ENCODE results near the gene ADD3. TPM values are rescaled to one million over a fixed set of nuclear protein-coding genes. Genes with fewer than 3 reads are reported as not detected.
"Not testable (repeated sequence)": the region's sequence is repeated elsewhere in the genome, so short reads cannot be mapped to it uniquely, and the experiment has no call there.

The ADD3 gene
- total RNA-seq, 1 donor from 2014 or later, result 128 TPM

DNA sequence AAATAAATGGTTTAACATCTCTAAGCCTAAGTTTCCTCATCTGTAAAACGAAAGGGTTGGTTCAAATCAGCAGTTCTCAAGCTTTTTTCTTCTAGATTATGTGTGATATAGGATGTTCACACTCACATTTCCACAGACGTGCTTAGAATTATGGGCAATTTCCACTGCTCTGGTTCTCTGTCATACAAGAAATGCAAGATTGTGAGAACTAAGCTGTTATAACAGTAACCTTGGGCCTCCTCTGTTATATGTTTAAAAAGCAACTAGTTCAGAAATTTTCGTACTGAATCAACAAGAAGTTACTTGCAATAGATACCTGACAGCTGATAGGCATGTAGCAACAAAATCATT, 33.7 kb downstream of the ADD3 start:
- no peak overlapping the region for H3K27ac Mint-ChIP-seq (ENCODE audit: unreplicated experiment)
- H3K4me1 Mint-ChIP-seq (ENCODE audit: unreplicated experiment), result peaks cover 35% of the 10 kb centered on the region
- H3K27me3 Mint-ChIP-seq (ENCODE audit: unreplicated experiment), result no peaks in the 10 kb centered on the region

GRCh38 chr10:110042181-110042580, 34.4 kb downstream of the ADD3 start:
- no peak for DNase-seq (ENCODE audit: extremely low spot score, unreplicated experiment)
- Mint-ChIP-seq H3K27ac (ENCODE audit: unreplicated experiment) (peak overlapping the region; percentile 23), H3K9me3 (ENCODE audit: unreplicated experiment) (no peaks in the 10 kb centered on the region), H3K27me3 (ENCODE audit: unreplicated experiment) (no peaks in the 10 kb centered on the region), H3K4me3 (ENCODE audit: unreplicated experiment) (no peak overlapping the region), H3K4me1 (ENCODE audit: unreplicated experiment) (peaks cover 35% of the 10 kb centered on the region), H3K36me3 (ENCODE audit: unreplicated experiment) (peaks cover 7% of the 10 kb centered on the region)
- TF ChIP-seq, protein P1, sequence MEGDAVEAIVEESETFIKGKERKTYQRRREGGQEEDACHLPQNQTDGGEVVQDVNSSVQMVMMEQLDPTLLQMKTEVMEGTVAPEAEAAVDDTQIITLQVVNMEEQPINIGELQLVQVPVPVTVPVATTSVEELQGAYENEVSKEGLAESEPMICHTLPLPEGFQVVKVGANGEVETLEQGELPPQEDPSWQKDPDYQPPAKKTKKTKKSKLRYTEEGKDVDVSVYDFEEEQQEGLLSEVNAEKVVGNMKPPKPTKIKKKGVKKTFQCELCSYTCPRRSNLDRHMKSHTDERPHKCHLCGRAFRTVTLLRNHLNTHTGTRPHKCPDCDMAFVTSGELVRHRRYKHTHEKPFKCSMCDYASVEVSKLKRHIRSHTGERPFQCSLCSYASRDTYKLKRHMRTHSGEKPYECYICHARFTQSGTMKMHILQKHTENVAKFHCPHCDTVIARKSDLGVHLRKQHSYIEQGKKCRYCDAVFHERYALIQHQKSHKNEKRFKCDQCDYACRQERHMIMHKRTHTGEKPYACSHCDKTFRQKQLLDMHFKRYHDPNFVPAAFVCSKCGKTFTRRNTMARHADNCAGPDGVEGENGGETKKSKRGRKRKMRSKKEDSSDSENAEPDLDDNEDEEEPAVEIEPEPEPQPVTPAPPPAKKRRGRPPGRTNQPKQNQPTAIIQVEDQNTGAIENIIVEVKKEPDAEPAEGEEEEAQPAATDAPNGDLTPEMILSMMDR (IDR thresholded peaks at IDR 0.05), result no peak

More for the DNA sequence above, 33.7 kb downstream of the ADD3 start:
- H3K36me3 Mint-ChIP-seq (ENCODE audit: unreplicated experiment), result peaks cover 7% of the 10 kb centered on the region
- TF ChIP-seq, protein P1 (IDR thresholded peaks at IDR 0.05), result no peak
- H3K4me3 Mint-ChIP-seq (ENCODE audit: unreplicated experiment), result no peak overlapping the region
- no peak for DNase-seq (ENCODE audit: extremely low spot score, unreplicated experiment)
- no peaks in the 10 kb centered on the region for H3K9me3 Mint-ChIP-seq (ENCODE audit: unreplicated experiment)

GRCh38 chr10:110042891-110043290, 35.1 kb downstream of the ADD3 start:
- Mint-ChIP-seq H3K9me3 (ENCODE audit: unreplicated experiment) (peaks cover under 1% of the 10 kb centered on the region), H3K27ac (ENCODE audit: unreplicated experiment) (no peak overlapping the region), H3K4me1 (ENCODE audit: unreplicated experiment) (peaks cover 35% of the 10 kb centered on the region), H3K4me3 (ENCODE audit: unreplicated experiment) (no peak overlapping the region), H3K27me3 (ENCODE audit: unreplicated experiment) (no peaks in the 10 kb centered on the region), H3K36me3 (ENCODE audit: unreplicated experiment) (peaks cover 7% of the 10 kb centered on the region)
- DNase-seq (ENCODE audit: extremely low spot score, unreplicated experiment), result no peak
- TF ChIP-seq, protein P1 (IDR thresholded peaks at IDR 0.05), result no peak

DNA sequence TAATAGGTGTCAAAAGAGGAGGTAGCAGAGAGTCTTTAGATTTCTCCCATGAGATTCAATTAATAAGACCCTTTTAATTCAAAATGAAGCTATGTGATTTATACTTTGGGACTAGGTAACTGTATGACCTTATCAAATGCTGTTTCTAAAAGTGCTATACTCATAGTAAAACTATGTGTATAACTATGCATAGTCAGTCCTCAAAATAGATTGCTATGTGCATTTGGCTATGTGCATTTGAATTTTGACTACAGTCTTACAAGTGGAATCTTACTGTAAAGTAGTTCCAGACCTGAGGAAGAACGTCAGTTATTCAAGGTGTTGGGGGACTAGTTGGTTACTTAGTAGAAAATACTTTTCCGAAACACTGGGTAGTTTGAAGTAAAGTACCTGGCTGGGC, 36.9 kb downstream of the ADD3 start:
- Mint-ChIP-seq H3K27me3 (ENCODE audit: unreplicated experiment) (no peaks in the 10 kb centered on the region), H3K4me3 (ENCODE audit: unreplicated experiment) (no peak overlapping the region), H3K27ac (ENCODE audit: unreplicated experiment) (no peak overlapping the region), H3K36me3 (ENCODE audit: unreplicated experiment) (peaks cover 12% of the 10 kb centered on the region), H3K4me1 (ENCODE audit: unreplicated experiment) (peaks cover 35% of the 10 kb centered on the region), H3K9me3 (ENCODE audit: unreplicated experiment) (peaks cover 7% of the 10 kb centered on the region)
- no peak for DNase-seq (ENCODE audit: extremely low spot score, unreplicated experiment)
- TF ChIP-seq, protein P1 (IDR thresholded peaks at IDR 0.05), result no peak

- H3K27me3 Mint-ChIP-seq (ENCODE audit: unreplicated experiment), result no peaks in the 10 kb centered on the region
- peaks cover 35% of the 10 kb centered on the region for H3K4me1 Mint-ChIP-seq (ENCODE audit: unreplicated experiment)
- H3K36me3 Mint-ChIP-seq (ENCODE audit: unreplicated experiment), result peaks cover 17% of the 10 kb centered on the region
- no peak overlapping the region for H3K4me3 Mint-ChIP-seq (ENCODE audit: unreplicated experiment)
- H3K27ac Mint-ChIP-seq (ENCODE audit: unreplicated experiment), result no peak overlapping the region
- peaks cover 7% of the 10 kb centered on the region for H3K9me3 Mint-ChIP-seq (ENCODE audit: unreplicated experiment)
- DNase-seq (ENCODE audit: extremely low spot score, unreplicated experiment), result no peak
- TF ChIP-seq, protein P1 (IDR thresholded peaks at IDR 0.05), result no peak
Measured at GRCh38 chr10:110045772-110046171, 38.0 kb downstream of the ADD3 start.

- H3K4me3 Mint-ChIP-seq (ENCODE audit: unreplicated experiment), result not testable (repeated sequence)
- H3K4me1 Mint-ChIP-seq (ENCODE audit: unreplicated experiment), result peaks cover 25% of the 10 kb centered on the region
Measured at GRCh38 chr10:110048145-110048544, 40.4 kb downstream of the ADD3 start.

More at GRCh38 chr10:110048145-110048544, 40.4 kb downstream of the ADD3 start:
- DNase-seq (ENCODE audit: extremely low spot score, unreplicated experiment); H3K9me3 Mint-ChIP-seq (ENCODE audit: unreplicated experiment); H3K27ac Mint-ChIP-seq (ENCODE audit: unreplicated experiment); H3K27me3 Mint-ChIP-seq (ENCODE audit: unreplicated experiment): not testable (repeated sequence)
- H3K36me3 Mint-ChIP-seq (ENCODE audit: unreplicated experiment), result peaks cover 20% of the 10 kb centered on the region

Data from osteocyte (in vitro differentiated cells).